M059J (cell line): ENCODE data around the gene TANC1. TPM values are rescaled to one million over a fixed set of nuclear protein-coding genes. Genes with fewer than 3 reads are reported as not detected.

Source experiments
- DNase-seq: peaks from one replicate; pipeline ENCODE4 v3.0.0-alpha.2; 2012; ENCODE audit warnings: low read depth
- total RNA-seq: library from RNA; depleted of rRNA; stranded (reverse); fragments of >200 nt; shearing (Covaris generic); gene quantifications from 2 replicates; pipeline ENCODE4 v1.2.3, GENCODE V29; 2014

The TANC1 gene
- total RNA-seq, 1 experiment from 2014 or later: 22.8 TPM

DNA sequence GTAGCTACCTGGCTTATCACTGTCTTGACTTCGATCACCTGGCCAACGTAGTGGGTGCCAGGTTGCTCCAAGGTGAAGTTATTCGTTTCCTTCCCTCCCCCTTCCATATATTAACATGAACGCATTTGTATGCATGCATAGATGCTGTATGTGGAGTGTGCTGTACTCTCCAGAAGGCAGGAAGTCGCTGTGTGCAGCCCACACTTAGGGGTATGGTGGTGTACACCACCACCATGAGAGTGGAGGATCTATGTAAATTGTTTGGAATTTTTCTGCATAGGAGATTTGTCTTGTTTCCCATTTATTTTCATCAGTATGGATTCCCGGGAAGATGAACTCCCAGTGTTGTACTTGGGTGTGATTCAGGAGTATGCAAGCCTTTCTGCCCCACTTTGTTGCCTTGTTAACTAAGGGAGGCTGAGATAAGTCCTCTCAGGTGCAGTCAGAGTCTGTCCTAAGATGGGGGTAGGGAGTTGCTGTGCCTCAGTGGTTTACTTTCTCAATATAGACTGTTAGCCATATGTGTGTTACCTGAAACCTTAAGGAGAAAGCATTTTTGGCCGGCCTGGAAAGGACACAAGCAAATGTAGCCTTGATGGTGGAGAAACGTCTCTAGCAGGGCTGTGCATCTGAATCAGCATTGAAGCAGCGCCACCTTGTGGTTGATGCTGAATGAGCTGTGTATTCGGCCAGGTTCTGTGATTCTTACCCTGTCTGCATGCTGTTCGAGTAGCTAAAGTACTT, 149.8 kb downstream of the TANC1 start:
- peak; percentile 81 for DNase-seq

DNA sequence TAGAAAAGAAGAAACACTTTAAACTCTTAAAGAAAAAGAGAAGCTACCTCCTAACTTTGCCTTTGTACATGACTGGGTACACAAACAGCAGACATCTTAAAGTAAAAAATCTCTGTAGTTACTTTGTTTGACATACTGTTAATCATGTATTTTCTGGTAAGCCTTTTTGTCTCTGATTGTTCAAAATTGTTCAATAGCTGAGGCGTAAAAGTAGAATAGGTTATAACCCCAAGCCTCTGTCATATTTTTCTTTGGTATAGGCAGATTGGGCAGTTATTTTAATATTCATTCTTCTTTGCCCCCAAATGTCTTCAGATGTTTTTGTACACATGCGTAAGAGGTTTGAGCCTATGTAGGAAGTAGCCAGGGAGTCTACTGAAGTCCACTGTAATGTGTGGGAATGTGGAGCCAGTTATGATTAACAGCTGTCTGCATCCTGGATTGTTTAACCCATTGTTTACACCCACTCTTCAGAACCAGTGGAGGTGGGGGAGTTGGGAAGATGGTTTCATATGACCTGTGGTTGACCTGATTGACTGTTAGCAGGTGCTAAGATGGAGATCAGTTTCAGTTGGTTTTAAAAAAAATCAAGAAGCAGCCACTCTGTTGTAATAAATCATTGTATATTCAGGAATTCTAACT, 150.5 kb downstream of the TANC1 start:
- DNase-seq: no peak

DNA sequence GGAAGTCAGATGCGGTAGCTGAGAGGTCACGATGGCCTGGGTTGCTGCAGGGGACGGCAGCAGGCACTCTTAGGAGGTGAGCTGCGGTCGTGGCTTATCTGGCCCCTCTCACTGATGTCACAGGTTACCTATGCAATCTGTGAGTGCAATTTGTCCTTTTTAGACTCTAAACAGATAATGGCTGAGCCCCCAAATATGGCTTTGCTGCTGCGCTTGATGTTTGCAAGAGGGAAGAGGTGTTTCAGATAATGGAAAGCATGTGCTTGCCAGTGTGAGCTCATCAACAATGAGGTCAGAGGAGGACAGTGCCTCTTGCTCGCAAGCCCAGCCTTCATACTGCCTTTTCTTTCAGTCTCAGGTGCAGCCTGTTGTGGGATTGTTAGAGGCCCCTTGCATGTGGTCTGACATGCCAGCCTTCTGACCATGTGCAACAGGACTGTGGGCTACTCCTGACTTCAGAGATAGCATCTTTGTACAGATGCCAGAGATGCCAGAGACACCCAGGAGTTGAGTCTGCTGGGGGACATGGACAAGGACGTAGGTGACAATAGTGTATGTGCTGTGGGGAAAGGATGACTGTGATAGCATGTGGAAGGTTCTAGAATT, 151.3 kb downstream of the TANC1 start:
- peak; percentile 39 for DNase-seq

DNA sequence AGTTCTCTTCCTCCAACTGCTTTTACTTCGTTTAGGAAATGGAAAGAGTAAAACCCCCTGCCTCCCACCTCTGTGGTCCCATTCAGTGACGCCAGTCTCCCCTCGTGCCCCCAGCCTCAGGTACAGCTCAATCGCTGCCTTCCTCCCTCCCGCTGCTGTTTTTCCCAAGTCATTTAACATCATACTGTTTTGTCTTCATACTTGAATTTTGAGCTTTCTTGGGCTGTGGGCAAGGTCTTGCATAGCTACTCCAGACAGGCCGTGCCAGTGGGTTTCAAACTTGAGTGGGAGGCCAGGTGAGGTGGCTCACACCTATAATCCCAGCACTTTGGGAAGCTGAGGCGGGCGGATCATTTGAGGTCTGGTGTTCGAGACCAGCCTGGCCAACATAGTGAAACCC, 155.3 kb downstream of the TANC1 start:
- DNase-seq: no peak

DNA sequence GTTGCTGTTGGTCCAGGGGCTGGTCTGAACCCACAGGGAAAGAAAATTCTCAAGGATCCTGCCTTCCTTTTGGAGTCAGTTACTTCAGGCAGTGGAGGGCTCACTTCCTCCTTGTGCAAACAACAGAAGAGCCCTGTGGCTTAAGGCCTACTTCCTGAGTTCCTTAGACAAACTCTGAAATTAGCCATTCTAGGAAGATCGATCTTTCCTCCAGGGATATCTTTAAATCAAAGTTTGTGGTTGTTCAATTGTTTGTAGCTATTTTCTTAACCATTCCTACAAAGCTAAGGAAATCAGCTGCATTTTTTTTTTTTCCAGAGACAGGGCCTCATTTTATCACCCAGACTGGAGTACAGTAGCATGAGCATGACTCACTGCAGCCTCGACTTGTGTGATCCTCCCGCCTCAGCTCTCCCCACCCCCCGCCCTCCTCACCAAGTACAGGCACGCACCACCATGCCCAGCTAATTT, 156.0 kb downstream of the TANC1 start:
- peak; percentile 95 for DNase-seq

DNA sequence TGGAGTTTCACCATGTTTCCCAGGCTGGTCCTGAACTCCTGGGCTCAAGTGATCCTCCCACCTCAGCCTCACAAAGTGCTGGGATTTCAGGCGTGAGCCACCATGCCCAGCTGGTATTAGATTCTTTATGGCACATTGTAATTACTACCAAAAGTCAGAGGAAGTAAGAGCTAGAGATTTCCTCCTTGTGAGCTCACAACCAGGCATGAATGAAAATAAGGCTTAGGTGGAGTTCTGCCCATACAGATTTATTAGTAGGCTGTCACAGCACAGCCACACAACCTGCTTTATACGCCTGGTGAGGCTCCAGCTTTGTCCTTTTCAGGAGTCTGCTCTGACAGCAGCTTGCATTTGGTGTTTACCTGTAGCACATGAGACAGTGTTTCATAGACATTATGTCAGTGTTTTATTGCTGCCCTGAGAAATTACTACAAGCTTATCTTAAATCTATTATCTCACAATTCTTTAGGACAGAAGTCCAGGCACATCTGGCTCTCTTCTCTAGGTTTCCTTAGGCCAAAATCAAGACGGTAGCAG, 156.6 kb downstream of the TANC1 start:
- peak; percentile 54 for DNase-seq

DNA sequence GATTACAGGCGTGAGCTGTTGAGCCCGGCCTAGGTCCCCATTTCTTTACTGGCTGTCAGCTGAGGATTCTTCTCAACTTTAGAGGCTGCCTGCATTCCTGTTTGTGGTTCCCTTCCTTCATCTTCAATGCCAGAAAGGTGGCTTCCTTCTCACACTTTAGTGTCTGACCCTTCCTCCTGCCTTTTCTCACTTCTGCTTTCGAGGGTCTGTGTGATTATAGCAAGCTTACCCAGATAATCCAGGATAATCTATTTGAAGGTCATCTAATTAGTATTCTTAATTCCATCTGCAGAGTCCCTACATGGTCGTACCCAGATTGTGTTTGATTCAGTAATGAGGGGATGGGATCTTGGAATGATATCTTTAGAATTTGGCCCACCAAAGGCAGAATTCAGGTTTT, 157.4 kb downstream of the TANC1 start:
- DNase-seq: no peak

DNA sequence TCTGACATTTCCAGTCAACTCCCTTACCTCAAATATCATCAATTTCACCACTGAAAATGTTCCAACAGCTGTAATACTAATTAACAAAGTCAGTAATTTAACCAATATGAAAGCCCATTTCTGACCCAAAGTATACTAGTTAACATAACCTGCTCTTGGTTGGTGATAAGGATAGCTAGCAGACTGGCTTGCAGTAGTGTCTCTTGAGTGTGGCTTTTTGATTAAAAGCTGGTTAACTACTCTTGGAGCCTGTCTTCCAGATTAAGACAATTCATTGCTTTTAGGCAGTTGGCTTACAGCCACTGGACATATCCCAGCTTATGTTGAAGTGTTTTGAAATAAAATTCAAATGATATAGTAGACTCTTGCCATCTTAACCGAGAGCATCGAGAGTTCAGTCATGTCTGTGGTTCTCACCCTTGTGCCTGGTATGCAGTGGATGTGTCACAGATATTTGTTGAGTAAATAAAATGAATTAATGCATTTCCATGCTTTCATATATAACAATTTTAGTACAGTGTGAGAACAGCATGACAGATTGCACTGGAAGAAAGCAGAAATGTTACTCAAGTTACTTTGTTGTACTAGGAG, 158.1 kb downstream of the TANC1 start:
- DNase-seq: peak; percentile 65

DNA sequence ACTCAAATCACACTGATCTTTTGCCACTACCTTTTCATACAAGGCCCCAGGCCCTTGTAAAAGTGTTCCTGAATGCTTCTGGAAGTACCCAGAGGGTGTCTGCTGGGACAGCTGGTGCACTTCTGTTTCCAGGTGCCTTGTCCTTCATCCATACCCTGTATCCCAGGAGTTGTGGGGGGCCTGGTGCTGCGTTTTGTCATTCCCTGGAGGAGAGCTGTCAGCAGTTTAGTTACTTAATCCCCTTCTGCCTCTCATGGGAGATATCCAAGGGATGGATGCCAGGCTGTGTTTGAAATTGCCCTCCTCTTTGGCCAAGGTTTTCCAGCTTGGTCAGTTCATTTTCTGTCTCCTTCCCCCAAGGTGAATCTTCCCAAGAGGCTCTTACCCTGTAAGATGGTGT, 159.8 kb downstream of the TANC1 start:
- DNase-seq: no peak

DNA sequence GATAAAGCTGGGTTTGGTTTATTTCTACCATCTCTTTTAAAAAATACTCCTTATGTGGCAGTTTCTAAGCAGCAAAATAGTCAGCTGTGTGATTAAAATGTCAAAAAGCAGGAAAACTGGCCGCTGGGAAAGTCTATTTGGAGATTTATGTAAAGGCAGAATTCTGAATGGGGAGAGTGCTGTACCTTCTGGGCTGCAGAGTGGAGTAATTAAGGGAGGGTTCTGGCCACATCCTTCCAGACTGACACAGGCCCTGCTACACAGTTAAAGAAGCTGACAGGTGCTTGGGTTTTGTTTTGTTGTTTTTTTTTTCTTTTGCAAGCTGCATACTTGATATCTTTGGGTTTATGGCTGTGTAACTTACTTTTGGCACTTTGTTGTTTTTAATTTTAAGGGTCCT, 160.8 kb downstream of the TANC1 start:
- no peak for DNase-seq

DNA sequence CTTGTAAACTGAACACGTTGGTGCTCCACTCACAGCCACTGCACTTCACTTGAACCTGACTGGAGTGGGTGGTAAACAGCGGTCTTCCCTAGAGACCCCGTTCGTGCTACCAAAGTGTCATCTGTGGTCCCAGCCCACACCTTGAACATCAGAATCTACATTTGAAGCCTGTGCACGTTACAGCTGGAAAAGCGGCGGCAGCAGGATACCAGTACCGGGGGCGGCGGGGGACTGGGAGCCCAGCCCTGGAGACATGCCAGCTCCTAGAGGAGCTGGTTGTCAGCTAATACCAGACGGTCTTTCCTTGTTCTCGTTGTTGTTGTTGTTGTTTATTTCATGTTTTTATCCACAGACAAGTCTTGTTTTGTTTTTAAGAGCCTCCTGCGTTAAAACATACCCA, 161.4 kb downstream of the TANC1 start:
- no peak for DNase-seq

DNA sequence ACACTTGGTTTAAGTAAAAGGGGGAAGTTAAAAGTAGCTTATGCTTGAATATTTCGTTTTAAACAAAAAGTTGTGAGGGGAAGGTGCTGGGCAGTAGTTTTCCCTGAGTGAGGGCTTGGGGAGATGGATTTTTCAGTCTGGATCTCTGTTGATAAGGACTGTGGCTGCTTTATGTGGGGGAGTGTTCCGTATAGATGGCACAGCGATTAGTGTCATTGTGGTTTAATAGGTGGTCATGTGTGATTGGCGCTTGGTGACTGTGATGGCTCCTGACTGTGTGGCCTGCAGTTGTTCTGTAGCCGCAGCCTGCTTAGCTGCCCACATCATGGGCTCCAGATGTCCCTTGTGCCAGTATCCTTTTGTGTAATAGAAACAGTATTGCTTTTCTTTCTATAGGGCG, 161.9 kb downstream of the TANC1 start:
- DNase-seq: no peak

DNA sequence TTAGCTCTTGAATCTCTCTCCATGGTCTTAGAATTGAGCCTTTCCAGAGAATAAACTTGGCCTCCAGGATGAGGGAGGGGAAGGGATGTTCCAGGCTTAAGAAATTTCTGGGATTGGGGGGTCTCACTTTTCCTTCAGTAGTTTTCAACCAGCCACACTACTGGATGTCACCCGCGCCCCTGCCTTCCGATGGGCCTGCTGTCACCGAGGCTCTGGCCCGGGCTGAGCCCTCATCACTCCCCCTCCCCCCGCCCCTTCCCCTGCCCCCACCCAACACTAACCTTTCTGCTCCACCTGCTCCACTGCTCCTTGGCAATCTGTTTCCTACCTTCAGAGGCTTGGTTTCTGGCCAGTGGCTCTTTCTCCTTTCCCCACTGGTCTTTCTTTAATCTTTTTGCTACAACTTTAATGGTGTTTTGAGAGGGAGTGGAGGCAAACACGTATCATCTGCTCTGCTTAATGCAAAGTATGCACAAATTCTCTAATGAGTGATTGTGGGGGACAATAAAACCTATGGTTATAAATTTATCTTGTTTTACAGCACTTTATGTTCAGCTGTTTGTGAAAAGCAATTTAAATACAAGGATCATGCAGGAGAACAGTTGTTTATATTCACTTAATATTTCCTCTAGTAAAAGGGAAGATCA, 162.9 kb downstream of the TANC1 start:
- DNase-seq: no peak

DNA sequence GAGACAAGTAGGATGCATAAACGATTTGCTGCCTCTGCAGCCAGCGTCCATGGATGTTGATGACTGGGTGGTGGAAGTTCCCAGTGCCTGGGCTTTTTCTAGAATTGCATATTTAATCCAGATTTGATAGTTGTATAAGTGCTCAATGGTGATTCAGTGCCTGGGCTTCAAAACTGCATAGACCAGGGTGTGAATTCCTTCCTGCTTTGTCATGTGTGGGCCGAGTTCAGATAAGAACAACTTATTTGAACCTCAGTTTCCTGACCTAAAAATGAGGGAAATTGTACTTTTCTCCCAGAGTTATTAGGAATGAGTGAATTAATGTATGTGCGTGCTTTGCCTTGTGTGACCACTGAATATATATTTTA, 163.5 kb downstream of the TANC1 start:
- DNase-seq: peak; percentile 89

DNA sequence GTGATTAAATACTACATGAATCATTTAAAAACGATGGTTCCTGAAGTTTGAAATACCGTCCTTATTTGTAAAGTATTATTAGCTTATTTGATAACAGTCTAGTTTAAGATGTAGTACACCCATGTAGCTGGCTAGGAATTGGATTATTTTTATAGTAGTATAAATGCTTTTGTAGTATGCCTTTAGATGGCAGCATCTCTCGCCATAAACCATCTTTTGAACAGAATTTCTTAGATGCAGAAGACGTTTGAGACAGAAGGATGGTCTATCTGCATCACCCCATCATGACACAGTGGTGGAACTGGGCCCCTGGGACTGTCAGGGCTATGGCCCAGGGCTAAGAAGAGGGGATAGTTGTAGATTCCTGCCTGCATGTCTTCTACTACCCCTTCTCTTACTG, 165.4 kb downstream of the TANC1 start:
- DNase-seq: peak; percentile 20

DNA sequence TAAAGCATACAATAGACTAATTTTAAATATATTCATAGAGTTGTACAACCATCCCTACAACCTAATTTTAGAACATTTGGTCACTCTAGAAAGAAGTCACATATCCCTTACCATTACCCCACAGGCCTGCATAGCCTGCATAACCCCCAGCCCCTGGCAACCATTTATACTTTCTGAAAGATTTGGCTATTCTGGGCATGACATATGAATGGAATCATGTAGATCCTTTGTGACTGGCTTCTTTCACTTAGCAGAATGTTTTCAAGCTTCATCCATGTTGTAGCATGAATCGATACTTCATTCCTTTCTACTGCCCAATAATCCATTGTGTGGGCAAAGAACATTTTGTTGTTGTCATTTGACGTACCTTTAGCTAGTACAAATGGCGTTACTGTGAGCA, 166.5 kb downstream of the TANC1 start:
- DNase-seq: no peak

DNA sequence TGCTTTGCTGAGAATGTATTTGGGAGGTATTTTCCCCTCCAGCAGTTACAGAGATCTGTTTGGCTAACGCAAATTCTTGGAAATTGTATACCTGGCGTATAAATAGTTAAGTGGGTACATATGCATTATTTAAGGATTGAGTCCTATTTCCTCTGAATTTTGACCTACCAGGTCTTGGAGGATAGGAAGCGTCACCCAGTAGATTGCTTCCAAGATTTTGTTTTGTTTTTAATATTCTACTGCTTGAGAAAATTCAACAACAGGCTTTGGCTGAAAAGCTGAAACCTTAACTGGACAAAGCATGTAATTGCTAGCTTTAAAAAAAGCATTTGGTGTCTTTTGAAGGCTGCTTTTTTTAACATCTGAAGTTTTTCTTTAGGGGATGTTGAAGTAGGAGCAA, 168.0 kb downstream of the TANC1 start:
- DNase-seq: no peak

DNA sequence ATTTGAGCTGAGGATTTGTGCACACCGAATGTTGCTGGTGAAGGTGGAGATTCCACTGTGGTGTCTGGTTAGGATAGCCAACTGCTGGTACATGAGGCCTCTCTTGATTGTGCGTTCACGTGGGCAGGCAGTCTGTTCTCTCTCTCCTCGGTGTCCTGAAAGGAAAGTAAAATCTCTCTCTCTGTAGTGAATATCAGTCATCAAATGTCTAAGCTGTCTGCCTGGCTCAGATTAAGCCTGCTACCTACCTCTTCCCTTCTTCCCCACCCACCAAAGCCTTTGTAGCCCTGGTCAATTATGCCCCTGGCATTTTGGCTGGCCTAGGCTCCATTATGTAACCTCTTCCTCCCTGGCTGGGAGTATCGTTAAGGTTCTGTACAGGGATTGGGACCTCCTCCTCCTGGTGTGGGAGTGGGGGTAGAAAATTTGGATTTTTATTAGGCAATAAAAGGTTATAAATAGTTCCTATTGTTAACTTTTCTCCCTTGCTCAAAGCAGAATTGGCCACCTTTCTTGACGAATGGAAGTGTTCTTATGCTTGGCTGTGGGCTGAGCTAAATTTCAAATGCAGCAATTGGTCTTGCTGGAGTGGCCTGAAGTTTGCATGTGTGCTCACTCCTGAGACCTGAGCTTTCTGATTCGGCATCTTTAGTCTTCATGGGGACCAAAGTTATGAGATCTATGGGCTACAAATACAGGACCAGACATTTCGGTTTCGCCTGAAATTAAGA, 169.2 kb downstream of the TANC1 start:
- peak; percentile 75 for DNase-seq

DNA sequence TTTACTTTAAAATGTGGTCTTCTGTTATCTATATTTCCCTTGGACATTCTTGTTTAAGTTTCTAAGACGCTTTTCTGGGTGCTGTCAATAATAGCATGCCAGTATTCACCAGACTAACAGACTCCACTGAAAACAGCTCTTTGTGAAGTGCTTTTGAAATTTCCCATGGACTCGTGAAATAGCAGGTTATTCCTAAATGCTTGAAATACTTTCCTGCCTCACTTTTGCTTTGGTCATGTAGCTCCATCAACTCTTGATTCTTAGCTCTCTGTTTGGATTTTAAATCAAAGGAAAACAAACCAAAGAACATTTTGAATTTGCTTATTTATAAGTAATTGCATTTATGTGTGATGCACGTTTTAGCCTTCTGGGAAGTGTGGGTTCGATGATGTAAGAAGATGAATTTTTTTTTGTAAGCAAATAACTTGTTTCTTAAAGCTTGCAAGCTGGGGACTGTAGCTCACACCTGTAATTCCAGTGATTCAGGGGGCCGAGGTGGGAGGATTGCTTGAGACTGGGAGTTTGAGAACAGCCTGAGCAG, 170.3 kb downstream of the TANC1 start:
- no peak for DNase-seq

DNA sequence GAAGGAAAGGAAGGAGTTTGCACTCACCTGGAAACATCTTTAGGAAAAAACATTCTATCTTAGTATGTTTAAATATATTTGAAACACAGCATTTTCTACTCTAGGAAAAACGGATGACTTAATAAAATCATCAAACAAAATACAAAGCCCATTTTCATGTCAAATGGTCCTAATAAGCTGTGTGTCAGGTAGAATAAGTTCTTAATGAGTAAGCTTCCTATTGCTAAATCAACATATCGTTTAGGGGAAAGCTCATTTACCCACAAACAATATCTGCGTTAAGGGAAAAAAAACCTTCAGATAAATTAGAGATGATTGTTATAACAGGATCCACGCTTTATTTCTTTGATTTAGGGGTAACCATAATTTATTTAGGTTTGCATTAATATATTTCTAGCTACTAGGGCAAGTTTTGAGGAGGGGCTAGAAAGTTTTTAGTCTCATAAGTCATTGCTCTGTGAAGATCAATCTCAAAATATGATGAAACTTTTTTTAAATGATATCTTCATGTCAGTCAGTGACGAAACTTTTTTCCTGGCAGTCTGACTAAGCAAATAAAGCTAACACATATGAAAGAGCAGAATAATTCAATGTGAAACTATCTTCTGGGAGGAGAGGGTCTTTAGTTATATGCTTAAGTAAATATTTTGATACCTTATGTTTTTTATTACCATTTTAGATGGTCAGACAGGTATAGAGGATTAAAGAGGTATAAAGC, 170.9 kb downstream of the TANC1 start:
- DNase-seq: no peak
